Transverse colon (tissue), 4 donors: Measurements from ENCODE around the gene QSOX2. TPM values are rescaled to one million over a fixed set of nuclear protein-coding genes. Genes with fewer than 3 reads are reported as not detected.

ENCODE experiments used
- DNase-seq: peaks from one replicate; pipeline ENCODE4 v3.0.0-alpha.2; 2019
- H3K27ac ChIP-seq, 4 donors: fragments of 200-600 bp; sonication (generic); 2 replicates each; pipeline ENCODE4 v1.5.1; 2016 to 2018; ENCODE audit warnings: inconsistent platforms in 4 of 4
- H3K27me3 ChIP-seq: fragments of 200-600 bp; sonication (generic); 2 replicates; pipeline ENCODE4 v1.5.1; 2017; ENCODE audit warnings: inconsistent platforms
- H3K36me3 ChIP-seq, 4 donors: fragments of 200-600 bp; sonication (generic); 2 replicates each; pipeline ENCODE4 v1.5.1; 2017 to 2019; ENCODE audit warnings: inconsistent platforms in 4 of 4
- H3K4me1 ChIP-seq, 4 donors: fragments of 200-600 bp; sonication (generic); 2 replicates each; pipeline ENCODE4 v1.5.1; 2017 to 2020; ENCODE audit warnings: inconsistent platforms in 4 of 4
- H3K4me3 ChIP-seq, 4 donors: fragments of 200-600 bp; sonication (generic); 1 replicate in 1 of 4; 2 replicates in 3 of 4; pipeline versions ENCODE4 v1.5.1 to v1.6.1; 2017 to 2019; ENCODE audit warnings: inconsistent platforms in 4 of 4
- H3K9me3 ChIP-seq, 2 donors: fragments of 200-600 bp; sonication (generic); 2 replicates each; pipeline ENCODE4 v1.5.1; 2017 to 2019; ENCODE audit warnings: inconsistent platforms in 2 of 2
- CTCF ChIP-seq, 5 experiments: fragments of 200-600 bp in 3 of 5; fragments of 450-650 bp in 2 of 5; sonication (generic) in 3 of 5; IDR thresholded peaks; 1 replicate in 2 of 5; 2 replicates in 3 of 5; pipeline ENCODE4 v1.5.1; 2016 to 2017; ENCODE audit warnings: antibody characterized with exemption in 5 of 5, inconsistent platforms in 3 of 5, mild to moderate bottlenecking in 2 of 5, moderate library complexity in 1 of 5
- EP300 ChIP-seq: sonication (generic); formaldehyde crosslinking; IDR thresholded peaks from one replicate; pipeline ENCODE4 v1.6.1; 2017; ENCODE audit warnings: antibody characterized with exemption, low read depth
- POLR2A ChIP-seq: fragments of 450-650 bp; IDR thresholded peaks from one replicate; pipeline ENCODE4 v1.6.1; 2016; ENCODE audit warnings: antibody characterized with exemption, mild to moderate bottlenecking, moderate library complexity
- POLR2AphosphoS5 ChIP-seq, 3 donors: sonication (generic); formaldehyde crosslinking; IDR thresholded peaks; one replicate each; pipeline ENCODE4 v1.6.1; 2016; ENCODE audit warnings: antibody characterized with exemption in 3 of 3
- WGBS, 2 donors: methylation state at CpG; one replicate each; pipeline ENCODE4 v1.1.5; 2018; ENCODE audit warnings: low coverage in 1 of 2; 5-methylcytosine and 5-hydroxymethylcytosine counted together
- in situ Hi-C, 4 donors: fragments of 200-750 bp; cut with MboI; loops; one replicate each; pipeline versions ENCODE4 v1.15.0 to v1.15.1; 2017; ENCODE audit warnings: low sequenced_read_pairs in 3 of 4, low pct_ligation_motif_present in 1 of 4, low pct_unique_long_range_greater_than_20kb in 1 of 4
- intact Hi-C: fragments of 100-400 bp; cut with DNase I; formaldehyde crosslinking; loops from one replicate; pipeline ENCODE4 v1.15.1; 2023; ENCODE audit warnings: low total_unique reads
- total RNA-seq, 4 donors: library from RNA; depleted of rRNA; stranded (reverse); fragments of >200 nt; gene quantifications; one replicate each; pipeline ENCODE4 v1.1.0, GENCODE V29; 2016

Gene QSOX2
- total RNA-seq, 4 donors from 2014 or later: 3.7 to 18.1 (median 4.8) TPM

GRCh38 chr9:136213733-136214132, 31.9 kb downstream of the QSOX2 start:
- in situ Hi-C loops (no loop called here), intact Hi-C loops (no loop called here)
- Histone ChIP-seq H3K36me3 (peaks cover 0 to 24% (median 7%) of the 10 kb centered on the region in 4 donors), H3K4me3 (no peak overlapping the region), H3K9me3 (no peaks in the 10 kb centered on the region), H3K27me3 (no peaks in the 10 kb centered on the region), H3K4me1 (no peaks in the 10 kb centered on the region), H3K27ac (no peak overlapping the region)
- TF ChIP-seq EP300 (no peak), CTCF (IDR thresholded peaks at IDR 0.05) (no peak), POLR2A (no peak), POLR2AphosphoS5 (IDR thresholded peaks at IDR 0.05) (no peak)
- 98 to 100% methylated on average over 2 to 9 of the region's 9 CpGs for WGBS, 2 donors
- DNase-seq: no peak

GRCh38 chr9:136212345-136212950, 33.2 kb downstream of the QSOX2 start:
- Histone ChIP-seq H3K4me3 (no peak overlapping the region), H3K4me1 (no peaks in the 10 kb centered on the region), H3K9me3 (no peaks in the 10 kb centered on the region), H3K27me3 (no peaks in the 10 kb centered on the region), H3K27ac (no peak overlapping the region), H3K36me3 (peaks cover 0 to 24% (median 5%) of the 10 kb centered on the region in 4 donors)
- no peak for DNase-seq
- in situ Hi-C loops (no loop called here), intact Hi-C loops (no loop called here)
- WGBS, 2 donors: 89 to 93% methylated on average over 20 to 28 of the region's 28 CpGs
- TF ChIP-seq EP300: no peak

- H3K4me3 ChIP-seq: no peak overlapping the region
- in situ Hi-C loops: no loop called here
- WGBS, 2 donors: 90 to 93% methylated on average over 8 to 30 of the region's 35 CpGs
- intact Hi-C loops: no loop called here
- no peaks in the 10 kb centered on the region for H3K9me3 ChIP-seq
- DNase-seq: no peak
- no peaks in the 10 kb centered on the region for H3K27me3 ChIP-seq
- H3K4me1 ChIP-seq: no peaks in the 10 kb centered on the region
- TF ChIP-seq POLR2AphosphoS5 (IDR thresholded peaks at IDR 0.05): no peak
- no peak for TF ChIP-seq EP300
- no peak for TF ChIP-seq POLR2A
- no peak for TF ChIP-seq CTCF (IDR thresholded peaks at IDR 0.05)
- H3K27ac ChIP-seq: no peak overlapping the region
- peaks cover 0 to 24% (median 5%) of the 10 kb centered on the region in 4 donors for H3K36me3 ChIP-seq
These were observed 33.9 kb downstream of the QSOX2 start for GRCh38 chr9:136211441-136212344.

- TF ChIP-seq CTCF (IDR thresholded peaks at IDR 0.05) (no peak), POLR2A (no peak), POLR2AphosphoS5 (IDR thresholded peaks at IDR 0.05) (no peak), EP300 (no peak)
- H3K4me3 ChIP-seq: no peak overlapping the region
- no peak for DNase-seq
- H3K36me3 ChIP-seq: peaks cover 0 to 24% (median 5%) of the 10 kb centered on the region in 4 donors
- no peaks in the 10 kb centered on the region for H3K27me3 ChIP-seq
- no peak overlapping the region for H3K27ac ChIP-seq
- H3K9me3 ChIP-seq: no peaks in the 10 kb centered on the region
- WGBS, 2 donors: 88 to 92% methylated on average over 9 to 11 of the region's 15 CpGs
- H3K4me1 ChIP-seq: no peaks in the 10 kb centered on the region
- intact Hi-C loops (no loop called here), in situ Hi-C loops (no loop called here)
These were observed 34.6 kb downstream of the QSOX2 start for GRCh38 chr9:136211006-136211405.
